NCI-H1436 treated with DMSO at 0.1 percent for 48 hours (cell line): ENCODE results near the gene SEMA3A.
"Not testable (repeated sequence)": the region's sequence is repeated elsewhere in the genome, so short reads cannot be mapped to it uniquely, and the experiment has no call there.

Experiments used
- DNase-seq: peaks from one replicate; lab custom pipeline; 2025; lab: John Stamatoyannopoulos, UW

Gene SEMA3A

GRCh38 chr7:84154991-84155781 lies 39.4 kb downstream of the SEMA3A start:
- DNase-seq: no peak

- no peak for DNase-seq
Measured at GRCh38 chr7:84152995-84153394, 41.6 kb downstream of the SEMA3A start.

GRCh38 chr7:84150370-84150769 lies 44.2 kb downstream of the SEMA3A start:
- not testable (repeated sequence) for DNase-seq

- DNase-seq: no peak
Measured at GRCh38 chr7:84149573-84149972, 45.0 kb downstream of the SEMA3A start.

- DNase-seq: no peak
Measured at GRCh38 chr7:84145892-84146291, 48.7 kb downstream of the SEMA3A start.

GRCh38 chr7:84144935-84145334 lies 49.7 kb downstream of the SEMA3A start:
- no peak for DNase-seq

- no peak for DNase-seq
Measured at GRCh38 chr7:84144480-84144879, 50.1 kb downstream of the SEMA3A start.

- DNase-seq: no peak
Measured at GRCh38 chr7:84142726-84143125, 51.9 kb downstream of the SEMA3A start.

- no peak for DNase-seq
Measured at GRCh38 chr7:84139986-84140729, 54.4 kb downstream of the SEMA3A start.

- DNase-seq: no peak
Measured at GRCh38 chr7:84138411-84138810, 56.2 kb downstream of the SEMA3A start.

GRCh38 chr7:84137812-84138211 lies 56.8 kb downstream of the SEMA3A start:
- DNase-seq: no peak

GRCh38 chr7:84136809-84137208 lies 57.8 kb downstream of the SEMA3A start:
- no peak for DNase-seq

GRCh38 chr7:84136336-84136735 lies 58.3 kb downstream of the SEMA3A start:
- DNase-seq: no peak

GRCh38 chr7:84134169-84134568 lies 60.4 kb downstream of the SEMA3A start:
- no peak for DNase-seq

- no peak for DNase-seq
Measured at GRCh38 chr7:84125654-84126053, 68.9 kb downstream of the SEMA3A start.

GRCh38 chr7:84123965-84124547 lies 70.5 kb downstream of the SEMA3A start:
- DNase-seq: no peak

- DNase-seq: no peak
Measured at GRCh38 chr7:84122582-84123360, 71.8 kb downstream of the SEMA3A start.

GRCh38 chr7:84117304-84117703 lies 77.3 kb downstream of the SEMA3A start:
- DNase-seq: no peak

GRCh38 chr7:84113906-84114850 lies 80.4 kb downstream of the SEMA3A start:
- DNase-seq: no peak

- DNase-seq: no peak
Measured at GRCh38 chr7:84113286-84113685, 81.3 kb downstream of the SEMA3A start.

- no peak for DNase-seq
Measured at GRCh38 chr7:84112771-84113170, 81.8 kb downstream of the SEMA3A start.
